CD4-positive, alpha-beta memory T cell (primary cell): ENCODE data around the gene GUCY2C. TPM values are rescaled to one million over a fixed set of nuclear protein-coding genes. Genes with fewer than 3 reads are reported as not detected.

ENCODE experiments used
- CTCF ChIA-PET: fragments of 350-600 bp; sonication (Branson Sonifier 250); formaldehyde crosslinking; loops from one replicate; lab custom pipeline; 2021; ENCODE audit warnings: inconsistent platforms; ENCODE audit not compliant: partially characterized antibody; lab: Charles Lee
- POLR2A ChIA-PET: fragments of 350-600 bp; sonication (Branson Sonifier 250); formaldehyde crosslinking; loops from one replicate; lab custom pipeline; 2021; ENCODE audit not compliant: partially characterized antibody; lab: Charles Lee
- DNase-seq, 5 donors: peaks; one replicate each; pipeline versions ENCODE4 v3.0.0 to v3.0.0-alpha.2; 2020 to 2022; ENCODE audit warnings: mixed read lengths in 1 of 5
- H3K27ac ChIP-seq: one replicate; pipeline ENCODE4 v1.7.0; 2013; ENCODE audit warnings: low read depth, low read length
- H3K27me3 ChIP-seq: 2 replicates; pipeline ENCODE4 v1.7.0; 2013; ENCODE audit warnings: mild to moderate bottlenecking, low read length, moderate library complexity; ENCODE audit not compliant: insufficient read depth
- H3K36me3 ChIP-seq: 2 replicates; pipeline ENCODE4 v1.7.0; 2013; ENCODE audit warnings: mild to moderate bottlenecking, low read length, moderate library complexity; ENCODE audit not compliant: insufficient read depth
- H3K4me1 ChIP-seq: 2 replicates; pipeline ENCODE4 v1.7.0; 2013; ENCODE audit warnings: mild to moderate bottlenecking, low read length, moderate library complexity; ENCODE audit not compliant: insufficient read depth
- H3K4me3 ChIP-seq, 2 donors: one replicate each; pipeline ENCODE4 v1.7.0; 2013; ENCODE audit warnings: low read length in 2 of 2, mild to moderate bottlenecking in 1 of 2
- H3K9me3 ChIP-seq, 2 donors: one replicate each; pipeline ENCODE4 v1.7.0; 2013; ENCODE audit warnings: low read length in 2 of 2, control low read depth in 1 of 2; ENCODE audit not compliant: control insufficient read depth in 1 of 2
- H3K27ac Mint-ChIP-seq, 7 donors: one replicate each; pipeline ENCODE4 v1.8.0; 2020 to 2021; ENCODE audit warnings: mixed read lengths in 7 of 7, mild to moderate bottlenecking in 6 of 7, inconsistent platforms in 3 of 7, moderate library complexity in 3 of 7
- H3K27me3 Mint-ChIP-seq, 2 donors: one replicate each; pipeline ENCODE4 v1.8.0; 2020 to 2021; ENCODE audit warnings: mixed read lengths in 2 of 2
- H3K36me3 Mint-ChIP-seq, 2 donors: one replicate each; pipeline ENCODE4 v1.8.0; 2020 to 2021; ENCODE audit warnings: mixed read lengths in 2 of 2, inconsistent platforms in 1 of 2, mild to moderate bottlenecking in 1 of 2
- H3K4me1 Mint-ChIP-seq, 4 donors: one replicate each; pipeline ENCODE4 v1.8.0; 2020 to 2021; ENCODE audit warnings: mixed read lengths in 4 of 4, mild to moderate bottlenecking in 1 of 4
- H3K4me3 Mint-ChIP-seq, 8 donors: one replicate each; pipeline ENCODE4 v1.8.0; 2020 to 2021; ENCODE audit warnings: mixed read lengths in 8 of 8, mild to moderate bottlenecking in 7 of 8, moderate library complexity in 6 of 8, inconsistent platforms in 3 of 8
- H3K9me3 Mint-ChIP-seq, 8 donors: one replicate each; pipeline ENCODE4 v1.8.0; 2020 to 2021; ENCODE audit warnings: mixed read lengths in 8 of 8, mild to moderate bottlenecking in 5 of 8, inconsistent platforms in 3 of 8, moderate library complexity in 1 of 8
- intact Hi-C: fragments of 100-400 bp; cut with micrococcal nuclease; formaldehyde crosslinking; loops from one replicate; pipeline ENCODE4 v1.15.1; 2023
- polyA plus RNA-seq, 2 donors: library from polyadenylated mRNA; unstranded; fragments of 300-500 nt; fragmentation: Illumina TruSeq; gene quantifications; one replicate each; pipeline ENCODE4 v1.2.3, GENCODE V29; 2021
- total RNA-seq, 2 experiments: library from RNA; stranded (reverse); gene quantifications; one replicate each; pipeline ENCODE4 v1.2.3, GENCODE V29; 2021

Gene GUCY2C
- total and polyA plus RNA-seq, 4 experiments from 2014 or later, result not detected

- Histone ChIP-seq H3K4me3 (no peak overlapping the region), H3K9me3 (no peaks in the 10 kb centered on the region), H3K27ac (no peak overlapping the region), H3K4me1 (peaks cover 11% of the 10 kb centered on the region), H3K27me3 (no peaks in the 10 kb centered on the region), H3K36me3 (no peaks in the 10 kb centered on the region)
- H3K27ac Mint-ChIP-seq, result peak overlapping the region in 6 of 7 donors; percentile 2 to 63 (median 30)
- peaks cover 0 to 10% of the 10 kb centered on the region in 2 donors for H3K27me3 Mint-ChIP-seq
- H3K4me3 Mint-ChIP-seq, result peak overlapping the region in 7 of 8 donors; percentile 7 to 70 (median 36)
- H3K4me1 Mint-ChIP-seq, result peaks cover 15 to 25% (median 23%) of the 10 kb centered on the region in 4 donors
- POLR2A ChIA-PET, result no interaction called here
- no peaks in the 10 kb centered on the region for H3K36me3 Mint-ChIP-seq
- CTCF ChIA-PET, result interaction anchor here (1.0 kb wide), 1 partner anchor 52 kb away, joined by 3 read pairs; no protein-coding TSS in a partner anchor
- intact Hi-C loops, result no loop called here
- H3K9me3 Mint-ChIP-seq, result no peaks in the 10 kb centered on the region
- DNase-seq, result peak in 4 of 5 donors; percentile 53 to 62 (median 60)
Observed at GRCh38 chr12:14577344-14577743, 119.1 kb downstream of the GUCY2C start.

- intact Hi-C loops, result no loop called here
- no peaks in the 10 kb centered on the region for H3K9me3 ChIP-seq
- Mint-ChIP-seq H3K4me3 (peak overlapping the region in 6 of 8 donors; percentile 7 to 70 (median 34)), H3K27me3 (peaks cover 3 to 14% of the 10 kb centered on the region in 2 donors), H3K4me1 (peaks cover 15 to 25% (median 23%) of the 10 kb centered on the region in 4 donors), H3K27ac (peak overlapping the region in 3 of 7 donors; percentile 9 to 63 (median 20)), H3K9me3 (no peaks in the 10 kb centered on the region), H3K36me3 (no peaks in the 10 kb centered on the region)
- peaks cover 11% of the 10 kb centered on the region for H3K4me1 ChIP-seq
- H3K36me3 ChIP-seq, result no peaks in the 10 kb centered on the region
- ChIA-PET POLR2A (no interaction called here), CTCF (interaction anchor here (1.0 kb wide), 1 partner anchor 53 kb away, joined by 3 read pairs; no protein-coding TSS in a partner anchor)
- no peak overlapping the region for H3K27ac ChIP-seq
- no peak overlapping the region for H3K4me3 ChIP-seq
- no peaks in the 10 kb centered on the region for H3K27me3 ChIP-seq
- DNase-seq, result peak in 1 of 5 donors; percentile 5
Observed at GRCh38 chr12:14576896-14577295, 119.5 kb downstream of the GUCY2C start.

GRCh38 chr12:14575585-14575984 is 120.8 kb downstream of the GUCY2C start:
- Mint-ChIP-seq H3K27me3 (peaks cover 3 to 19% of the 10 kb centered on the region in 2 donors), H3K4me1 (peaks cover 15 to 25% (median 23%) of the 10 kb centered on the region in 4 donors), H3K4me3 (no peak overlapping the region), H3K36me3 (no peaks in the 10 kb centered on the region), H3K27ac (no peak overlapping the region), H3K9me3 (no peaks in the 10 kb centered on the region)
- intact Hi-C loops, result no loop called here
- H3K27me3 ChIP-seq, result no peaks in the 10 kb centered on the region
- no peaks in the 10 kb centered on the region for H3K36me3 ChIP-seq
- DNase-seq, result no peak
- H3K27ac ChIP-seq, result no peak overlapping the region
- ChIA-PET CTCF (no interaction called here), POLR2A (no interaction called here)
- H3K4me3 ChIP-seq, result no peak overlapping the region
- no peaks in the 10 kb centered on the region for H3K9me3 ChIP-seq
- peaks cover 11% of the 10 kb centered on the region for H3K4me1 ChIP-seq

DNA sequence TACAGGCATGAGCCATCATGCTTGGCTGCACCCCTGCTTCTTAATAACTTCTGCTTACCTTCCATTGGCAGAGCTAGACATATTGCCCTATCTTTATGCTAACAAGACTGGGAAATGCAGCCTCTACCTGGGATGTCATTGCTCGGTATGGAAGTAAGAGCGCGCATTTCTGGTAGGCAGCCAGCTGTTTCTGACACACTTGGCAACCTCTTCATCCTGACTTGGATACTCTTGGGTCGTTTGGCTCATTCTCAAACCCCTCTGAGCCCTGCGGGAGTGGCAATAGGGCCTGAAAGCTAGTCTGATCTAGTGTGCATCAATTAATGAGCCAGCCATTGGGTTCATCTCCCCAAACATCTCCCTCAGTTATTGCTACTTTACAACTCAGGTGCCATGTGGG is 123.3 kb downstream of the GUCY2C start:
- no peaks in the 10 kb centered on the region for H3K27me3 ChIP-seq
- POLR2A ChIA-PET, result no interaction called here
- no peaks in the 10 kb centered on the region for H3K9me3 ChIP-seq
- no peaks in the 10 kb centered on the region for H3K36me3 ChIP-seq
- no peak overlapping the region for H3K4me3 ChIP-seq
- no peak for DNase-seq
- H3K4me1 ChIP-seq, result peaks cover 9% of the 10 kb centered on the region
- Mint-ChIP-seq H3K27me3 (peaks cover 9 to 31% of the 10 kb centered on the region in 2 donors), H3K9me3 (peaks cover 0 to 3% (median 0%) of the 10 kb centered on the region in 8 donors), H3K4me1 (peaks cover 17 to 24% (median 20%) of the 10 kb centered on the region in 4 donors), H3K4me3 (no peak overlapping the region), H3K27ac (no peak overlapping the region), H3K36me3 (no peaks in the 10 kb centered on the region)
- intact Hi-C loops, result no loop called here
- CTCF ChIA-PET, result interaction anchor here (1.1 kb wide), 1 partner anchor 11 kb away, joined by 3 read pairs; no protein-coding TSS in a partner anchor
- no peak overlapping the region for H3K27ac ChIP-seq

DNA sequence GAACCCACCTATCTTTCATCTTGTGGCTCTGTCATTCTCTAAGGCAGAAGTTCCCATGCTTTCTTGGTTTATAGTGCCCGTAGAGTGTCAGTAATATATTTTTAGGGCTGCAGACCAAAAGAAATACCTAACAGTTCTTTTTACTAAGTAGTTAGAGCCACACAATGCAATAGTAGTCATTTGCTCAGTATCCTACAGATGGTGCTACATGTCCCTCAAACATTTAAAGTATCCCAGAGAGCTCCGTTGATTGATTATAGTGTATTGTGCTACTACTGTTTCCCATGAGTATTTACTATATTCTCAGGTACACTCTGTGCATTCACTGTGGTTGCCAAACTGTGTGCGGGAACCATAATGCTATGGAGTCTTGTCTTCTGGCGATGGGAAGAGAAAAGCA is 124.0 kb downstream of the GUCY2C start:
- H3K4me3 Mint-ChIP-seq, result no peak overlapping the region
- Histone ChIP-seq H3K4me3 (no peak overlapping the region), H3K4me1 (peaks cover 6% of the 10 kb centered on the region), H3K27ac (no peak overlapping the region), H3K36me3 (no peaks in the 10 kb centered on the region), H3K9me3 (no peaks in the 10 kb centered on the region), H3K27me3 (no peaks in the 10 kb centered on the region)
- ChIA-PET CTCF (interaction anchor here (1.1 kb wide), 1 partner anchor 11 kb away, joined by 3 read pairs; no protein-coding TSS in a partner anchor), POLR2A (no interaction called here)
- H3K4me1 Mint-ChIP-seq, result peaks cover 15 to 23% (median 17%) of the 10 kb centered on the region in 4 donors
- H3K9me3 Mint-ChIP-seq, result peaks cover 0 to 4% (median 0%) of the 10 kb centered on the region in 8 donors
- no peaks in the 10 kb centered on the region for H3K36me3 Mint-ChIP-seq
- peaks cover 11 to 34% of the 10 kb centered on the region in 2 donors for H3K27me3 Mint-ChIP-seq
- intact Hi-C loops, result no loop called here
- DNase-seq, result no peak
- no peak overlapping the region for H3K27ac Mint-ChIP-seq

- ChIA-PET CTCF (interaction anchor here (1.1 kb wide), 1 partner anchor 12 kb away, joined by 3 read pairs; no protein-coding TSS in a partner anchor), POLR2A (no interaction called here)
- Mint-ChIP-seq H3K4me1 (peaks cover 9 to 17% (median 13%) of the 10 kb centered on the region in 4 donors), H3K4me3 (no peak overlapping the region), H3K27ac (no peak overlapping the region), H3K36me3 (no peaks in the 10 kb centered on the region), H3K27me3 (peaks cover 11 to 32% of the 10 kb centered on the region in 2 donors), H3K9me3 (peaks cover 0 to 4% (median 0%) of the 10 kb centered on the region in 8 donors)
- H3K4me1 ChIP-seq, result peaks cover 2% of the 10 kb centered on the region
- H3K4me3 ChIP-seq, result no peak overlapping the region
- no peak for DNase-seq
- no peaks in the 10 kb centered on the region for H3K27me3 ChIP-seq
- intact Hi-C loops, result no loop called here
- no peak overlapping the region for H3K27ac ChIP-seq
- no peaks in the 10 kb centered on the region for H3K36me3 ChIP-seq
- H3K9me3 ChIP-seq, result no peaks in the 10 kb centered on the region
Observed at GRCh38 chr12:14571779-14572178, 124.6 kb downstream of the GUCY2C start.

DNA sequence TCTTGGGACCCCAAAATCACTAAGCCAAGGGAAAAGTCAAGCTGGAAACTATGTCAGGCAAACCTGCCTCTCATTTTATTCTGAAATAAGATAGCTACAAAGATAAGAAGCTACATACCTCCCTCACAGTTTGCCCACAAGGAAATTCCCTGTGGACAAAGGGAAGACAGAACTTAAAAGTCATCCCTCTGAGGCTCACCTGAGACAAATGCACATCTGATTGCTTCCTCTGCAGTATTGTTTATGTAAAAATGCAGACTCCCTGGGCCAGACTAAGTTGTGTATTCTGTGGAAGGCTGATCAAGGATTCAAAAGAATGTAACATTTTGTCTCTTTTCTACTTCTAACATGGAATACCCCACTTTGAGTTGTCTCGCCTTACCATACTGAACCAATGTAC is 126.2 kb downstream of the GUCY2C start:
- no peaks in the 10 kb centered on the region for H3K36me3 Mint-ChIP-seq
- H3K9me3 ChIP-seq, result no peaks in the 10 kb centered on the region
- no peak overlapping the region for H3K4me3 ChIP-seq
- no peaks in the 10 kb centered on the region for H3K27me3 ChIP-seq
- POLR2A ChIA-PET, result no interaction called here
- peaks cover 0 to 4% (median 0%) of the 10 kb centered on the region in 8 donors for H3K9me3 Mint-ChIP-seq
- CTCF ChIA-PET, result interaction anchor here (1.8 kb wide), 1 partner anchor 12 kb away, joined by 5 read pairs; no protein-coding TSS in a partner anchor
- intact Hi-C loops, result no loop called here
- no peaks in the 10 kb centered on the region for H3K4me1 ChIP-seq
- peaks cover 19 to 41% of the 10 kb centered on the region in 2 donors for H3K27me3 Mint-ChIP-seq
- H3K27ac Mint-ChIP-seq, result no peak overlapping the region
- peaks cover 0 to 7% (median 5%) of the 10 kb centered on the region in 4 donors for H3K4me1 Mint-ChIP-seq
- no peak overlapping the region for H3K27ac ChIP-seq
- H3K36me3 ChIP-seq, result no peaks in the 10 kb centered on the region
- DNase-seq, result no peak
- H3K4me3 Mint-ChIP-seq, result no peak overlapping the region
